Measurements from ENCODE around the gene HOXA3. TPM values are rescaled to one million over a fixed set of nuclear protein-coding genes. Genes with fewer than 3 reads are reported as not detected.
A peak's percentile ranks its signal among the peaks of the same experiment; 100 is the strongest.

Gene HOXA3
- total and polyA plus RNA-seq, 4 donors, result 1.9 to 10.7 (median 6.3) TPM

GRCh38 chr7:27194002-27194352 is 41.6 kb upstream of the HOXA3 start:
- DNase-seq (no peak), ATAC-seq (ENCODE audit: insufficient read depth, low FRiP score) (no peak)
- 23 to 39% methylated on average over 2 of the region's 2 CpGs for WGBS, 2 donors
- peaks cover 0 to 8% (median 0%) of the 10 kb centered on the region in 4 donors for H3K9me3 ChIP-seq (ENCODE audit: control insufficient read depth in 4 of 4, insufficient read depth in 3 of 4, low read length in 3 of 4)
- H3K27ac ChIP-seq (ENCODE audit: low read depth in 1 of 2, low read length in 1 of 2), result no peak overlapping the region
- no peak overlapping the region for H3K9ac ChIP-seq (ENCODE audit: insufficient read depth in 1 of 2, low read length in 2 of 2)
- H3K4me1 ChIP-seq (ENCODE audit: control insufficient read depth in 5 of 5, insufficient read depth in 5 of 5, low read length in 5 of 5), result peaks cover 0 to 23% (median 9%) of the 10 kb centered on the region in 5 donors
- peaks cover 3 to 98% (median 96%) of the 10 kb centered on the region in 3 donors for H3K27me3 ChIP-seq (ENCODE audit: control insufficient read depth in 3 of 3, insufficient read depth in 3 of 3, low read length in 2 of 3)
- no peak for TF ChIP-seq CTCF (IDR thresholded peaks at IDR 0.05; ENCODE audit: control extremely low read depth, extremely low read depth)
- H3K36me3 ChIP-seq (ENCODE audit: control insufficient read depth in 4 of 4, insufficient read depth in 4 of 4, low read length in 4 of 4), result no peaks in the 10 kb centered on the region
- H3K4me3 ChIP-seq, result no peak overlapping the region

- TF ChIP-seq CTCF (IDR thresholded peaks at IDR 0.05; ENCODE audit: control extremely low read depth, extremely low read depth), result no peak
- H3K9me3 ChIP-seq (ENCODE audit: control insufficient read depth in 4 of 4, insufficient read depth in 3 of 4, low read length in 3 of 4), result peaks cover 0 to 8% (median 0%) of the 10 kb centered on the region in 4 donors
- H3K27me3 ChIP-seq (ENCODE audit: control insufficient read depth in 3 of 3, insufficient read depth in 3 of 3, low read length in 2 of 3), result peaks cover 3 to 98% (median 94%) of the 10 kb centered on the region in 3 donors
- peaks cover 0 to 22% (median 10%) of the 10 kb centered on the region in 5 donors for H3K4me1 ChIP-seq (ENCODE audit: control insufficient read depth in 5 of 5, insufficient read depth in 5 of 5, low read length in 5 of 5)
- no peak overlapping the region for H3K9ac ChIP-seq (ENCODE audit: insufficient read depth in 1 of 2, low read length in 2 of 2)
- H3K36me3 ChIP-seq (ENCODE audit: control insufficient read depth in 4 of 4, insufficient read depth in 4 of 4, low read length in 4 of 4), result no peaks in the 10 kb centered on the region
- DNase-seq (peak in 2 of 3 donors; percentile 20 to 49), ATAC-seq (ENCODE audit: insufficient read depth, low FRiP score) (no peak)
- no peak overlapping the region for H3K4me3 ChIP-seq
- H3K27ac ChIP-seq (ENCODE audit: low read depth in 1 of 2, low read length in 1 of 2), result no peak overlapping the region
- 12 to 18% methylated on average over 29 of the region's 29 CpGs for WGBS, 2 donors
Measured at GRCh38 chr7:27193335-27194001, 41.1 kb upstream of the HOXA3 start.

- TF ChIP-seq CTCF (IDR thresholded peaks at IDR 0.05; ENCODE audit: control extremely low read depth, extremely low read depth), result no peak
- Histone ChIP-seq H3K4me3 (no peak overlapping the region), H3K4me1 (ENCODE audit: control insufficient read depth in 5 of 5, insufficient read depth in 5 of 5, low read length in 5 of 5) (peaks cover 0 to 25% (median 10%) of the 10 kb centered on the region in 5 donors), H3K27ac (ENCODE audit: low read depth in 1 of 2, low read length in 1 of 2) (no peak overlapping the region), H3K9ac (ENCODE audit: insufficient read depth in 1 of 2, low read length in 2 of 2) (no peak overlapping the region), H3K9me3 (ENCODE audit: control insufficient read depth in 4 of 4, insufficient read depth in 3 of 4, low read length in 3 of 4) (peaks cover 0 to 6% (median 0%) of the 10 kb centered on the region in 4 donors), H3K27me3 (ENCODE audit: control insufficient read depth in 3 of 3, insufficient read depth in 3 of 3, low read length in 2 of 3) (peaks cover 3 to 98% (median 94%) of the 10 kb centered on the region in 3 donors), H3K36me3 (ENCODE audit: control insufficient read depth in 4 of 4, insufficient read depth in 4 of 4, low read length in 4 of 4) (no peaks in the 10 kb centered on the region)
- peak; percentile 35 for ATAC-seq (ENCODE audit: insufficient read depth, low FRiP score)
- peak in 2 of 3 donors; percentile 22 to 46 for DNase-seq
- WGBS, 2 donors, result 1 to 4% methylated on average over 68 to 78 of the region's 78 CpGs
Measured at GRCh38 chr7:27192546-27193334, 40.4 kb upstream of the HOXA3 start.

All from lung (tissue), 12 donors.